SIG-M5 treated with dmso at 0.1 percent for 504 hours (cell line): ENCODE results near the gene MARK2.
A peak's percentile ranks its signal among the peaks of the same experiment; 100 is the strongest.

ENCODE experiments used
- DNase-seq: peaks from one replicate; lab custom pipeline; 2025; ENCODE audit not compliant: unreplicated experiment; lab: John Stamatoyannopoulos, UW

Gene MARK2

DNA sequence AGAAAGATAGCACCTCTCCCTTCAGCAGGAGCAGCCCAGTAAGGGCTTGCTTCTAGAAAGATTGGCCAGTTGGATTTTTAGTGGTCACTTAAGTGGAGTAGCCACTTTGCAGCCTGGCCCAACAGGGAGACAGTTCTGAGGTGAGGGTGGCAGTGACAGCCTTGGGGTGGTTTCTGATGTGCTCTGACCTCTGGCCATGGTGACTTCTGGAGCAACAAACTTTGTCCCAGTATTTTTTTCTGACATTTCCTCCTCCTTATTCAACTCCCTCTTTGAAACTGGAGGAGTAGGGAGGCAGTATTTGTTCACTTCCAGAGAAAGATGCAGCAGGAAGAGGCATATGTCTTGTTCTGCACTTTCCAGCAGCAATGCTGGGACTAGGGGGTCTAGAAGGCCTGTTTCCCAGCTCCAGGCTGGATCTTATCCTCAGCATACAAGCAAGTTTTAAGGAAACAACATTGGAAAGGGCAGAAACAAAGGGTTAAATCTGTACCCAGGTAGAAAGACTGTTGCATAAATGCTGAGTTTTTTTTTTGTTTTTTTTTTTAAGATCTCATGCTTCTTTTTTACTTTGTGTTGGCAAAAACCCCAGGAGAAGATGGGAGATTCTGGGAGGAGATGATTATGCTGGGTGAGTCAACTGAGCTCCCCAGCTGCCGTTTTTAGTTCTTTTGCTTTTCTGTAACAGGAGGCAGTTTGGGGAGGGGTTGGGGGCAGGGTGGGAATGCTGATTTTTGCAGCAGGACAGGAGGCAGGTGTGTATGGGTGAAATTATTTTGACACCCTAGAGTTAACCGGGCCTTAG lies 40.9 kb downstream of the MARK2 start:
- DNase-seq = no peak

DNA sequence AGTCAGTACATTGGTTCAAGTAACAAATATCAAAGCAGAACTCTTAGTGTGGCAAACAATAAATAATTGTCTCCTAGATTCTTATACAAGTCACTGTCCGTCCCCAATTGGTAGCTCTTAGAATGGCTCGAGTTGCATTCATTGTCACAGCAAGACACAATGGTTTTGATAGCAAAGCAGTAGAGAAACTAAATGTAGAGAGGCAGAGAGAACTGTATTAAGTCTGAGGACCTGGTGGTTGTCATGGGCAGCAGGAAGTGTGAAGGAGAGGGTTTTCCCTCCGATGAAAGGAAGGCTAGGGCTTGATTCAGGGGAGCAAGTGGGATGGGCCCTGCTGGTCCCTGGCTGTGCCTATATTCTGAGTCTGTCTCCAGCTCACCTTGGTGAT lies 41.5 kb downstream of the MARK2 start:
- no peak for DNase-seq

GRCh38 chr11:63882555-63883242 lies 43.8 kb downstream of the MARK2 start:
- no peak for DNase-seq

DNA sequence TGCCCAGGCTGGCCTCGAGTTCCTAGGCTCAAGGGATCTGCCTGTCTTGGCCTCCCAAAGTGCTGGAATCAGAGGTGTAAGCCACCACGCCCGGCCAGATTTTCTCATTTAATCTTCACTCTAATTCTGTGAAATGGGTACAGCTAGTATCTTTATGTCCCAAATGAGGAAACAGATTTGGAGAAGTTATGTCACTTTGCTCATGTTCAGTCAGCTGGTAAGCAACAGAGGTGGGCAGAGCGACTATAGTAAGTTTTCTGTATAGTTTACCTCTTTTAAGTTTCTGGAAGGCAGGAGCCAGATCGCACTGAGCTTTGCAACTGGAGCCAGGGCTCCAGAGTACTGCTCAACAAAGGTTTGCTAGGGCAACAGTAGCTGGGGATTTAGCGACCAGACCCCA lies 44.9 kb downstream of the MARK2 start:
- DNase-seq = no peak

DNA sequence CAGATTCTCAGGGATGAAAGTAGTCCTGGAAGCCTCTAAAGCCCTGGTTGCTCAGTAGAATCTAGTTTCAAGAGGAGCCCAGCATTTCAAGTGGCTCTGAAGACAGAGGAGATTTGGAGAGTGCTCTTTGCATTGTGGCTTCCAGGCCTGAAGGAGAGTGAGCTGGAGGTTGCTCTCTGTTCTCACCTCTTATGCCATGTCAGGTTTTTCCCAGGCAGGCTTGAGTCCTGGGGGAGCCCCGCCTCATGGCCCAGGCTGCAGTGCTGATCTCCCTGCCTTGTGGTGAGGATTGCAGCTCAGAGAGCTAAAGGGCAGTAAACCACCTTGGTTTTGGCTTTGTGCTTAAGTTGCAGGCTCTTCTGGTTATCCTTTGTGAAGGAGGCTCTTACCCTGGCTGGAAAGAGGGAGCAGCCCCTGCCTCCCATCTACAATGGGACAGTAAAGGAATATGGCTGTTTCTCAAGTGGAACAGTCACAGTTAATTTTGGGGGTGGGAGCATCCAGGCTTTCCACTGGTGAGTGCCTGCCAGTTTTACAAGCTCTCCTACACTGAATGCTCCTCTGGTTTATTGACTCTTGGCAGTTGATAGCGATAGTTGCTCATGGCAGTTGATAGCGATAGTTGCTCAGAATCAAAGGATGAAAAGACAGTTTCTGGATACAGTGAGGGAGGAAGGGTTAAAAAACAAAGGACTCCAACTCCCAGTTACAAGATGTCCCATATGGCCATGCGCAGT lies 45.5 kb downstream of the MARK2 start:
- no peak for DNase-seq

- no peak for DNase-seq
Observed at GRCh38 chr11:63887386-63887999, 48.6 kb downstream of the MARK2 start.

GRCh38 chr11:63888170-63889086 lies 49.5 kb downstream of the MARK2 start:
- DNase-seq = peak; percentile 69

GRCh38 chr11:63889344-63889743 lies 50.4 kb downstream of the MARK2 start:
- no peak for DNase-seq

- DNase-seq = no peak
Observed at GRCh38 chr11:63890368-63890767, 51.5 kb downstream of the MARK2 start.

DNA sequence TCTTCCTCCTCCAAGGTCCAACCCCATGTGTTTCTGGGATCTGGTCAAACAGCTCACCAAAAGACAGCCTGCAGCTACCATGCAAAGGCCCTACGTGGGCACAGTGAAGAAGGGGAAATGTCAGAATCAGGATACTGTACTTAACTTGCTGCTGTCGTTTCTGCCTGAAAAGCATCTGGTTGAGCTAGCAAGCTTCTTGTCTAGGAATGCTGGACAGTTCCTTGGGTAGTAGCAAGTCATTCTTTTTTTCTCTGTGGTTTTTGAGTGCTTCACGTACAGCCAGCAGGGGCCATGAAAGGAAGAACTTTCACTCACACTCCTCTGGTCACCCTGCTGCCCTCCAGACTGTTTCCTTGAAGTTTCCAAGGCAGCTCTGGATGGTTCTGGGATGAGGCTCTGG lies 53.3 kb downstream of the MARK2 start:
- peak; percentile 27 for DNase-seq

DNA sequence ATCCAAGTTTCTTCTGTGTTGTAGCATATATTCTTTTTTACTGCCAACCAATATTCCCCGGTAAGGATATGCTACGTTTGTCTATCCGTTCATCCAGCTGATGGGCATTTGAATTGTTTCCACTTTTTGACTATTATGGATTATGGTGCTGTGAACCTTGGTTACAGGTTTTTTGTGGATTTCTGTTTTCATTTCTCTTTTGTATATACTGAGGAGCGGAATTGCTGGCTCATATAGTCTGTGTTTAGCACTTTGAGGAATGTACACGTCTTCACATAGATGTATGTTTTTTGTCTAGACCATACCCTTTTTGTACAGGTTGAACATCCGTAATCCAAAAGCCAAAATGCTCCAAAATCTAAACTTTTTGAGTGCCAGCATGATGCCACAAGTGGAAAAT lies 54.4 kb downstream of the MARK2 start:
- DNase-seq = no peak

DNA sequence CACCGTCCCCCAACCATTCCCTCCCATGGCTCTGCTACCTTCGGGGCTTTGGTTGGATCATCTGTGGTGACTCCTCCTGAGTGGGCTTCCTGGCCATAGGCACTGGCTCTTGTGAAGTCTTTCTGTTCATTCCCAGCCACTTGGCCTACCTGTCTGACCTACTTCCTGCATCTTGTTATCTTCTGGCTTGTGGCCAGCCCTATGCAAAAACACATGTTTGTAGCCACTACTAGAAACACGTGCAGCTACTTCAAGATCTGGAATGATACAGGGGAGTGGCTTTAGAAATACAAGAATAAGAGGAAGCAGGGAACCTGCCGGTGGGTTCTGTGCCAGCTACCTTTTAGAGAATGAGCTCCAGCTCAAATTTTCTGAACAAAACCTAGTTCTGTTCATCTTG lies 57.2 kb downstream of the MARK2 start:
- no peak for DNase-seq

GRCh38 chr11:63897459-63898146 lies 58.7 kb downstream of the MARK2 start:
- no peak for DNase-seq

DNA sequence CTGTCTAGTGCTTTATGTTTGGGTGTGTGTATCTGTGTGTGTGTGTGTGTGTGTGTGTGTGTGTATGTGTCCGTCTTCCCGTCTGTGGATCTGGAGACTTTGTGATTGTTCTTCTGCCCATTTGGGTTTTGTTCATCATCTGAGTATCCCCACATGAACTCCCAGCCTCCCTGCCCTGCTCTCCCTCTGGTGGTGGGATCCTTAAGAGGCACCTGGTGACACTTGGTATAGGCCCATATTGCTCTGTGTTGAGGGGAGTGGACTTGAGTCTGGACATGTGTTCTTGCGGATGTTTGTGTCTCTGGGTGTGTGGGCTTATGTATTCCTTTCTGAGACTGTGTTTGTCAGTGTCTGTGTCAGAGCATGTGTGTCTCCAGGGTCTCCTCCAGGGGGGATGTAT lies 62.8 kb downstream of the MARK2 start:
- no peak for DNase-seq

GRCh38 chr11:63903884-63904283 lies 65.0 kb downstream of the MARK2 start:
- no peak for DNase-seq

GRCh38 chr11:63904743-63905142 lies 65.8 kb downstream of the MARK2 start:
- DNase-seq = no peak

DNA sequence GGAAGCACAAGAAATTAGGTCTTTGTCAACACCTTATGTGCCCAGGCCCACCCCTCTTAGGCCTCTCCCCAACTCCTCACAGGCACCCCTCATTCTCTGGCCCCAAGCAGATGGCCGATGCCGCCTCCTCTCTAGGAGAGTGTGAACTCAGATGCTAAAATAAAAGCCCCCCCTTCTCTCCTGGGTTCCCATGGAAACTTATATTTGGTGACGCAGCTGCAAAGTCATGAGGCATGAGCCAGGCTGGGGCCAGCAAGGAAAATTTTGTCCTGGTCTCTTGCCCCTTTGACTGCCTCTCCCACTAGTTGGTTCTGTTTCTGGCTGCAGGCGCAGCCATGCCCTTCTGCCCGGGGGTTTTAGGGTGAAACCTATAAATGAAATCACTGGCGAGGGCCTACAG lies 66.3 kb downstream of the MARK2 start:
- no peak for DNase-seq

- DNase-seq = no peak
Observed at GRCh38 chr11:63906087-63906486, 67.2 kb downstream of the MARK2 start.

DNA sequence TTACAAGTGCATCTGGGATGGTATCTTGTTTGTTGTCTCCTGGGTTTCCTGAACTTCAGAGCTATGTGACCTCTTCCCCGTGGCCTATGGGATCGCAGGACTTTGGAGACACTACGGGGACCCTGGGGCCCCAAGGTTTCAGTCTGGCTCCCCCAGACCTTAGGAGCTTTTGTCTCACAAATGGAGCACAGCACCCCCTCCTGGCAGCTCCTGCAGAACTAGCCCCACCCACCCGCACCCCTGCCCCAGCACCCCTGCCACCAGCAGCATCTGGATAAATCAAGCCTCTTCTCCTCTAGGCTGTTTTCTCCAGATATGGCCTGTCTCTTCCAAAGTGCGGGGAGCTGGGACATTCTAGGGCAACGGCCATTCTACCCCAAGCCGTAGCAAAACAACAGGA lies 67.7 kb downstream of the MARK2 start:
- DNase-seq = no peak

- no peak for DNase-seq
Observed at GRCh38 chr11:63907063-63907462, 68.2 kb downstream of the MARK2 start.
